ENCODE measurements around the gene CA11. TPM values are rescaled to one million over a fixed set of nuclear protein-coding genes. Genes with fewer than 3 reads are reported as not detected.
A peak's percentile ranks its signal among the peaks of the same experiment; 100 is the strongest.

Gene CA11
- total and polyA plus RNA-seq, 2 experiments from 2014 or later, result 8.8 to 29.7 TPM

DNA sequence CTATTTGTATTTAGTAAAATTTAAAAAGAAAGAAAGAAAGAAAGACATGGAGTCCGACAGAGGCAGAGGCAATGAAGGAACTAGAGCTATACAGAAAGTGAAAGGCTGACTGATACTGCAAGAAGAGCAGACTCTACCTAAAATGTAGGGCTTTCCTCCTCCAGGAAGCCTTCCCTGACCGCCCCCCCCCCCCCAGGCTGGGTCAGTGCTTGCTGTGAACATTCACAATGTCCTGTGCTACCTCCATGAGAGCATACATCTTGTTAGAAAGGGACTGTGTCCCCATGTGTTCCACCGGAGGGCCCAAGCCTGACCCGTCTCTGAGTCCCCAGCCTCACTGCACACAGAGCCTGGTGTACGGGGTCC lies 5.7 kb upstream of the CA11 start:
- no peak for ATAC-seq

More for the DNA sequence above, 5.7 kb upstream of the CA11 start:
- no peaks in the 10 kb centered on the region for H3K9me2 ChIP-seq (ENCODE audit: insufficient read depth)
- Mint-ChIP-seq H3K36me3 (ENCODE audit: low read depth) (no peaks in the 10 kb centered on the region; the same call in 1 of the 3 replicates), H3K9me3 (peaks cover 3% of the 10 kb centered on the region; the same call in 1 of the 3 replicates), H3K27me3 (ENCODE audit: insufficient read depth, low read depth, poor library complexity) (peaks cover 9% of the 10 kb centered on the region), H3K4me1 (peaks cover 11% of the 10 kb centered on the region), H3K27ac (no peak overlapping the region), H3K4me3 (no peak overlapping the region)
- no peak for DNase-seq (ENCODE audit: low spot score)
- H3K79me2 ChIP-seq (replicated peaks; ENCODE audit: insufficient read depth), result no peaks in the 10 kb centered on the region
- H4K20me1 ChIP-seq (replicated peaks; ENCODE audit: insufficient read depth), result no peaks in the 10 kb centered on the region
- H3K27me3 ChIP-seq (ENCODE audit: insufficient read depth), result no peaks in the 10 kb centered on the region
- H3F3A ChIP-seq (replicated peaks; ENCODE audit: low read depth), result 0 out of 2 replicates have a peak, but pooled peaks cover 2% of the 10 kb centered on the region
- H3K4me1 ChIP-seq (ENCODE audit: insufficient read depth), result no peaks in the 10 kb centered on the region
- H3K4me2 ChIP-seq, result no peak overlapping the region
- H3K4me3 ChIP-seq, result no peak overlapping the region
- H3K27ac ChIP-seq (ENCODE audit: low read depth), result no peak overlapping the region
- TF ChIP-seq, protein P1, sequence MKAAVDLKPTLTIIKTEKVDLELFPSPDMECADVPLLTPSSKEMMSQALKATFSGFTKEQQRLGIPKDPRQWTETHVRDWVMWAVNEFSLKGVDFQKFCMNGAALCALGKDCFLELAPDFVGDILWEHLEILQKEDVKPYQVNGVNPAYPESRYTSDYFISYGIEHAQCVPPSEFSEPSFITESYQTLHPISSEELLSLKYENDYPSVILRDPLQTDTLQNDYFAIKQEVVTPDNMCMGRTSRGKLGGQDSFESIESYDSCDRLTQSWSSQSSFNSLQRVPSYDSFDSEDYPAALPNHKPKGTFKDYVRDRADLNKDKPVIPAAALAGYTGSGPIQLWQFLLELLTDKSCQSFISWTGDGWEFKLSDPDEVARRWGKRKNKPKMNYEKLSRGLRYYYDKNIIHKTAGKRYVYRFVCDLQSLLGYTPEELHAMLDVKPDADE (IDR thresholded peaks at IDR 0.05), result no peak
- TF ChIP-seq, protein P2, sequence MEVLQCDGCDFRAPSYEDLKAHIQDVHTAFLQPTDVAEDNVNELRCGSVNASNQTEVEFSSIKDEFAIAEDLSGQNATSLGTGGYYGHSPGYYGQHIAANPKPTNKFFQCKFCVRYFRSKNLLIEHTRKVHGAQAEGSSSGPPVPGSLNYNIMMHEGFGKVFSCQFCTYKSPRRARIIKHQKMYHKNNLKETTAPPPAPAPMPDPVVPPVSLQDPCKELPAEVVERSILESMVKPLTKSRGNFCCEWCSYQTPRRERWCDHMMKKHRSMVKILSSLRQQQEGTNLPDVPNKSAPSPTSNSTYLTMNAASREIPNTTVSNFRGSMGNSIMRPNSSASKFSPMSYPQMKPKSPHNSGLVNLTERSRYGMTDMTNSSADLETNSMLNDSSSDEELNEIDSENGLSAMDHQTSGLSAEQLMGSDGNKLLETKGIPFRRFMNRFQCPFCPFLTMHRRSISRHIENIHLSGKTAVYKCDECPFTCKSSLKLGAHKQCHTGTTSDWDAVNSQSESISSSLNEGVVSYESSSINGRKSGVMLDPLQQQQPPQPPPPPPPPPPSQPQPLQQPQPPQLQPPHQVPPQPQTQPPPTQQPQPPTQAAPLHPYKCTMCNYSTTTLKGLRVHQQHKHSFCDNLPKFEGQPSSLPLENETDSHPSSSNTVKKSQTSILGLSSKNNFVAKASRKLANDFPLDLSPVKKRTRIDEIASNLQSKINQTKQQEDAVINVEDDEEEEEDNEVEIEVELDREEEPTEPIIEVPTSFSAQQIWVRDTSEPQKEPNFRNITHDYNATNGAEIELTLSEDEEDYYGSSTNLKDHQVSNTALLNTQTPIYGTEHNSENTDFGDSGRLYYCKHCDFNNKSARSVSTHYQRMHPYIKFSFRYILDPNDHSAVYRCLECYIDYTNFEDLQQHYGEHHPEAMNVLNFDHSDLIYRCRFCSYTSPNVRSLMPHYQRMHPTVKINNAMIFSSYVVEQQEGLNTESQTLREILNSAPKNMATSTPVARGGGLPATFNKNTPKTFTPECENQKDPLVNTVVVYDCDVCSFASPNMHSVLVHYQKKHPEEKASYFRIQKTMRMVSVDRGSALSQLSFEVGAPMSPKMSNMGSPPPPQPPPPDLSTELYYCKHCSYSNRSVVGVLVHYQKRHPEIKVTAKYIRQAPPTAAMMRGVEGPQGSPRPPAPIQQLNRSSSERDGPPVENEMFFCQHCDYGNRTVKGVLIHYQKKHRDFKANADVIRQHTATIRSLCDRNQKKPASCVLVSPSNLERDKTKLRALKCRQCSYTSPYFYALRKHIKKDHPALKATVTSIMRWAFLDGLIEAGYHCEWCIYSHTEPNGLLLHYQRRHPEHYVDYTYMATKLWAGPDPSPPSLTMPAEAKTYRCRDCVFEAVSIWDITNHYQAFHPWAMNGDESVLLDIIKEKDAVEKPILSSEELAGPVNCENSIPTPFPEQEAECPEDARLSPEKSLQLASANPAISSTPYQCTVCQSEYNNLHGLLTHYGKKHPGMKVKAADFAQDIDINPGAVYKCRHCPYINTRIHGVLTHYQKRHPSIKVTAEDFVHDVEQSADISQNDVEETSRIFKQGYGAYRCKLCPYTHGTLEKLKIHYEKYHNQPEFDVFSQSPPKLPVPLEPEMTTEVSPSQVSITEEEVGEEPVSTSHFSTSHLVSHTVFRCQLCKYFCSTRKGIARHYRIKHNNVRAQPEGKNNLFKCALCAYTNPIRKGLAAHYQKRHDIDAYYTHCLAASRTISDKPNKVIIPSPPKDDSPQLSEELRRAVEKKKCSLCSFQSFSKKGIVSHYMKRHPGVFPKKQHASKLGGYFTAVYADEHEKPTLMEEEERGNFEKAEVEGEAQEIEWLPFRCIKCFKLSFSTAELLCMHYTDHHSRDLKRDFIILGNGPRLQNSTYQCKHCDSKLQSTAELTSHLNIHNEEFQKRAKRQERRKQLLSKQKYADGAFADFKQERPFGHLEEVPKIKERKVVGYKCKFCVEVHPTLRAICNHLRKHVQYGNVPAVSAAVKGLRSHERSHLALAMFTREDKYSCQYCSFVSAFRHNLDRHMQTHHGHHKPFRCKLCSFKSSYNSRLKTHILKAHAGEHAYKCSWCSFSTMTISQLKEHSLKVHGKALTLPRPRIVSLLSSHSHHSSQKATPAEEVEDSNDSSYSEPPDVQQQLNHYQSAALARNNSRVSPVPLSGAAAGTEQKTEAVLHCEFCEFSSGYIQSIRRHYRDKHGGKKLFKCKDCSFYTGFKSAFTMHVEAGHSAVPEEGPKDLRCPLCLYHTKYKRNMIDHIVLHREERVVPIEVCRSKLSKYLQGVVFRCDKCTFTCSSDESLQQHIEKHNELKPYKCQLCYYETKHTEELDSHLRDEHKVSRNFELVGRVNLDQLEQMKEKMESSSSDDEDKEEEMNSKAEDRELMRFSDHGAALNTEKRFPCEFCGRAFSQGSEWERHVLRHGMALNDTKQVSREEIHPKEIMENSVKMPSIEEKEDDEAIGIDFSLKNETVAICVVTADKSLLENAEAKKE (CRISPR knock-in tag; IDR thresholded peaks at IDR 0.05), result no peak
- TF ChIP-seq, protein P3, sequence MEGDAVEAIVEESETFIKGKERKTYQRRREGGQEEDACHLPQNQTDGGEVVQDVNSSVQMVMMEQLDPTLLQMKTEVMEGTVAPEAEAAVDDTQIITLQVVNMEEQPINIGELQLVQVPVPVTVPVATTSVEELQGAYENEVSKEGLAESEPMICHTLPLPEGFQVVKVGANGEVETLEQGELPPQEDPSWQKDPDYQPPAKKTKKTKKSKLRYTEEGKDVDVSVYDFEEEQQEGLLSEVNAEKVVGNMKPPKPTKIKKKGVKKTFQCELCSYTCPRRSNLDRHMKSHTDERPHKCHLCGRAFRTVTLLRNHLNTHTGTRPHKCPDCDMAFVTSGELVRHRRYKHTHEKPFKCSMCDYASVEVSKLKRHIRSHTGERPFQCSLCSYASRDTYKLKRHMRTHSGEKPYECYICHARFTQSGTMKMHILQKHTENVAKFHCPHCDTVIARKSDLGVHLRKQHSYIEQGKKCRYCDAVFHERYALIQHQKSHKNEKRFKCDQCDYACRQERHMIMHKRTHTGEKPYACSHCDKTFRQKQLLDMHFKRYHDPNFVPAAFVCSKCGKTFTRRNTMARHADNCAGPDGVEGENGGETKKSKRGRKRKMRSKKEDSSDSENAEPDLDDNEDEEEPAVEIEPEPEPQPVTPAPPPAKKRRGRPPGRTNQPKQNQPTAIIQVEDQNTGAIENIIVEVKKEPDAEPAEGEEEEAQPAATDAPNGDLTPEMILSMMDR (conservative IDR thresholded peaks at IDR 0.05; ENCODE audit: low read depth in 2 of 2), result no peak
- TF ChIP-seq ZNF114 (CRISPR knock-in tag; IDR thresholded peaks at IDR 0.05) (no peak), STAT1 (IDR thresholded peaks at IDR 0.05; ENCODE audit: unreplicated experiment) (no peak), POLR2AphosphoS5 (IDR thresholded peaks at IDR 0.05; ENCODE audit: low read depth) (no peak), JUNB (IDR thresholded peaks at IDR 0.05; ENCODE audit: unreplicated experiment) (no peak), EZH2 (IDR thresholded peaks at IDR 0.05; ENCODE audit: low read depth, unreplicated experiment) (no peak), EZH2phosphoT487 (IDR thresholded peaks at IDR 0.05; ENCODE audit: unreplicated experiment) (no peak), NANOG (IDR thresholded peaks at IDR 0.05; ENCODE audit: borderline replicate concordance) (no peak)
- TF ChIP-seq, protein P4, sequence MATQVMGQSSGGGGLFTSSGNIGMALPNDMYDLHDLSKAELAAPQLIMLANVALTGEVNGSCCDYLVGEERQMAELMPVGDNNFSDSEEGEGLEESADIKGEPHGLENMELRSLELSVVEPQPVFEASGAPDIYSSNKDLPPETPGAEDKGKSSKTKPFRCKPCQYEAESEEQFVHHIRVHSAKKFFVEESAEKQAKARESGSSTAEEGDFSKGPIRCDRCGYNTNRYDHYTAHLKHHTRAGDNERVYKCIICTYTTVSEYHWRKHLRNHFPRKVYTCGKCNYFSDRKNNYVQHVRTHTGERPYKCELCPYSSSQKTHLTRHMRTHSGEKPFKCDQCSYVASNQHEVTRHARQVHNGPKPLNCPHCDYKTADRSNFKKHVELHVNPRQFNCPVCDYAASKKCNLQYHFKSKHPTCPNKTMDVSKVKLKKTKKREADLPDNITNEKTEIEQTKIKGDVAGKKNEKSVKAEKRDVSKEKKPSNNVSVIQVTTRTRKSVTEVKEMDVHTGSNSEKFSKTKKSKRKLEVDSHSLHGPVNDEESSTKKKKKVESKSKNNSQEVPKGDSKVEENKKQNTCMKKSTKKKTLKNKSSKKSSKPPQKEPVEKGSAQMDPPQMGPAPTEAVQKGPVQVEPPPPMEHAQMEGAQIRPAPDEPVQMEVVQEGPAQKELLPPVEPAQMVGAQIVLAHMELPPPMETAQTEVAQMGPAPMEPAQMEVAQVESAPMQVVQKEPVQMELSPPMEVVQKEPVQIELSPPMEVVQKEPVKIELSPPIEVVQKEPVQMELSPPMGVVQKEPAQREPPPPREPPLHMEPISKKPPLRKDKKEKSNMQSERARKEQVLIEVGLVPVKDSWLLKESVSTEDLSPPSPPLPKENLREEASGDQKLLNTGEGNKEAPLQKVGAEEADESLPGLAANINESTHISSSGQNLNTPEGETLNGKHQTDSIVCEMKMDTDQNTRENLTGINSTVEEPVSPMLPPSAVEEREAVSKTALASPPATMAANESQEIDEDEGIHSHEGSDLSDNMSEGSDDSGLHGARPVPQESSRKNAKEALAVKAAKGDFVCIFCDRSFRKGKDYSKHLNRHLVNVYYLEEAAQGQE (IDR thresholded peaks at IDR 0.05; ENCODE audit: unreplicated experiment), result no peak
- H2AFZ ChIP-seq, result peak overlapping the region; percentile 52; the same call in 1 of the 2 replicates
- H3K36me3 ChIP-seq (ENCODE audit: insufficient read depth), result no peaks in the 10 kb centered on the region

Measured in GM23338 (cell line).